ENCODE data around the gene WDR43.

WDR43 gene, protein sequence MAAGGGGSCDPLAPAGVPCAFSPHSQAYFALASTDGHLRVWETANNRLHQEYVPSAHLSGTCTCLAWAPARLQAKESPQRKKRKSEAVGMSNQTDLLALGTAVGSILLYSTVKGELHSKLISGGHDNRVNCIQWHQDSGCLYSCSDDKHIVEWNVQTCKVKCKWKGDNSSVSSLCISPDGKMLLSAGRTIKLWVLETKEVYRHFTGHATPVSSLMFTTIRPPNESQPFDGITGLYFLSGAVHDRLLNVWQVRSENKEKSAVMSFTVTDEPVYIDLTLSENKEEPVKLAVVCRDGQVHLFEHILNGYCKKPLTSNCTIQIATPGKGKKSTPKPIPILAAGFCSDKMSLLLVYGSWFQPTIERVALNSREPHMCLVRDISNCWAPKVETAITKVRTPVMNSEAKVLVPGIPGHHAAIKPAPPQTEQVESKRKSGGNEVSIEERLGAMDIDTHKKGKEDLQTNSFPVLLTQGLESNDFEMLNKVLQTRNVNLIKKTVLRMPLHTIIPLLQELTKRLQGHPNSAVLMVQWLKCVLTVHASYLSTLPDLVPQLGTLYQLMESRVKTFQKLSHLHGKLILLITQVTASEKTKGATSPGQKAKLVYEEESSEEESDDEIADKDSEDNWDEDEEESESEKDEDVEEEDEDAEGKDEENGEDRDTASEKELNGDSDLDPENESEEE

GRCh38 chr2:28894470-28895188 is at the start of gene WDR43:
TSS of gene WDR43 (plus strand) at chr2:28894667. CDS start at chr2:28894699, 32 bp downstream.
- peak; percentile 99 for DNase-seq

GRCh38 chr2:28855193-28855592 is 39.3 kb upstream of the WDR43 start:
- DNase-seq = peak; percentile 6

- no peak for DNase-seq
Observed at GRCh38 chr2:28855977-28856376, 38.5 kb upstream of the WDR43 start.

GRCh38 chr2:28868611-28869010 is 25.9 kb upstream of the WDR43 start:
- DNase-seq = no peak

DNA sequence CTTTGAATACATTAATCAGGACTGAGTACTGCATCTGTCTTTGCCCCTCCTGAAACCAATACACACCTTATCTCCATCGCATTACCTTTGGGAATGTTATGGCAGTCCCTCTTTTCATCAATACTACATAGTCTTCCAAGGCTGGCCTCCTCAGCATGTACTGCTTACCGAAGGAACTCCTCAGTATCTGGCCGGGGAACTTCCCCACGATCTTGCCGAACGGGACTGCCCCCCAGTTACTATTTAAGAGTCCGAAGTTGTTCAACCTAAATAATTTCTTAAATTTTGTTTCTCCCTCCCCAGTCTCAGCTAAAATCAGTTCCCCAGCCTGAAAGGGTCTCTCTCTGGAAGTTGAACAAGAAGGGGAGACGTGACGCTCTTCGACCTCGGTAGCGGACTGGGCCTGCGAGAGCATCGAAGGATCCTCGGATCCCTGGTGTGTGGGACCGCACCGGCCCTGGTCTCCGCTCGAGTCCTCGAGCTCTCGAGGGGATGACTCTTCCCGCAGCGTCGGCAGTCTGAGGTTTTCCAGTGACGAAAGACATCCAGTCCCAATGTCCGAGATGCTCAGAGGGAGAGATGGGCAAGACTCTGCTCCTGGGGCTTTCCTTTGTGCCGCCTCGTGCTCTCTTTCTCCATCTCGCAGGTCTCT is 24.8 kb upstream of the WDR43 start:
- DNase-seq = peak; percentile 1

- DNase-seq = peak; percentile 94
Observed at GRCh38 chr2:28870146-28870891, 24.1 kb upstream of the WDR43 start, which contains the start of gene TRMT61B. TSS of gene TRMT61B (minus strand) at chr2:28870309. CDS start at chr2:28870277, 32 bp downstream.

GRCh38 chr2:28871620-28872019 is 22.8 kb upstream of the WDR43 start:
- DNase-seq = no peak

- no peak for DNase-seq
Observed at GRCh38 chr2:28880193-28880592, 14.3 kb upstream of the WDR43 start.

- no peak for DNase-seq
Observed at GRCh38 chr2:28893488-28893887, 979 bp upstream of the WDR43 start.

DNA sequence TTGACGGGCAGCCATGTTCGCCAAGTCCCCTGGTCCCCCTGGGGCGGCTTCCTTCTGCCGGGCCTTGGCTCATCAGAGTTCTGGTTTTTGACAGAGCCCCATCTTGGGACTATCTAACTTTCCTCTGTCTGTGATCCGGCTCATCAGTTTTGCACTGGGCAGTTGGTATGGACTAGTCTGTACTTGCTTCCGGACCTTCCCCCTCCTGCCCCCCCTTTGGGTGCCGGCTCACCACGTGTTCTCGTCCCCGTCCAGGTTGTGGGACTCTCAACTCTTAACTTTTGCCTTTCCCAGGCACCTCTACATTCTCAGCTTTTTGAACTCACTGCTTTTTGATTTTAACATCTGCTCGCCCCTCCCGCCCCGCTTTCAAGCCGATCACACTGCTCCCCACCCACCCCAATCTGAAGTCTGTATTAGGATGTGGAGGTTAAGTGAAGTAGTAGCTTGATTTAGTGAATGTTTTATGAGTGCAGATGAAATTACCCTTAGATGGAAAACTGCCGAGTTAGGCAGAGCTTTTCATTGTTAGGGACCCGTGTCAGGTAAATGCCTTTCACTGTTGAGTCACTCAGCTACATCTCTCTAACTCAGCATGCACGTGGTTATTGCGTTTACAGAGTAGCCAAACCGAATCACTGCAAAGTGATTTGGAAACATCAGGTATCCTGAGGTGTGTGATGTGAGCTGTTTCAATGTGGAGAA is 874 bp downstream of the WDR43 start:
- peak; percentile 42 for DNase-seq

GRCh38 chr2:28896906-28897305 is 2.4 kb downstream of the WDR43 start:
- DNase-seq = peak; percentile 78

DNA sequence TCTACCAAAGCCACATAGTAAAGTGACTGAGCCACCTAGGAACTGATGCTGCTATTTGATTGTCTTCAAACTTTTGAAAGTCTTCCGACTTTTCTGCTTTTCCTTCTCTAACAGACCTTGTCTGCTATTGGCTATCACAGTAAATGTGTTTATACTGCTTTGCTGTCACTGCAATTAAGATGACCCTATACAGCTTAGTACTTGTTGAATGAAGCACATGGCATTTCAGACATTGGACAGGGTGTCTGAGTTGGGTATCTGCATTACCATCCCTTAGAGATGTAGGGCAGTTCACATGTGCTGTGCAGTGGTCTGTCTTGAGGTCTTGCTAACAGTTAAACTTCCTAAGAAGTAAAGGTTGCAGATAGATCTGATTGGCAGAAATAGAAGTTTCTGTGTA is 3.6 kb downstream of the WDR43 start:
- DNase-seq = no peak

DNA sequence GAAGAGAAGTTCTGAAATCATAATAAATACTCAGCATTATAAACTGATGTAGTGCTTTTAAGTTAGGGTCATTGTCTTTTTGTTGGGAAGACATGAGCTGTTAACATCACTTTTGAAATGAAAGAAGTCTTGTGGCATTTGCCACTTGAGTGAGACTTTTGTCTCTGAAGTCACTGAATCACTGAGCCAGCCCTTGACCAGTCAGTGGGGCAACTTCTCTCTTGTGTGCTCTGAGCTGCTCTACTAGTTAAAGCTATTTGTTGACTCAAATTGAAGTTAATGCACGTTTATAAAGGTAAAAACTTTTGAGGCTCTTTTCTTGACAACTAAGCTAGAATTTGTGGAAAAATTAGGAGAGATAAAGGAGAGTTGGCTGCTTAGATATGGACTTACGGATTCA is 6.7 kb downstream of the WDR43 start:
- no peak for DNase-seq

DNA sequence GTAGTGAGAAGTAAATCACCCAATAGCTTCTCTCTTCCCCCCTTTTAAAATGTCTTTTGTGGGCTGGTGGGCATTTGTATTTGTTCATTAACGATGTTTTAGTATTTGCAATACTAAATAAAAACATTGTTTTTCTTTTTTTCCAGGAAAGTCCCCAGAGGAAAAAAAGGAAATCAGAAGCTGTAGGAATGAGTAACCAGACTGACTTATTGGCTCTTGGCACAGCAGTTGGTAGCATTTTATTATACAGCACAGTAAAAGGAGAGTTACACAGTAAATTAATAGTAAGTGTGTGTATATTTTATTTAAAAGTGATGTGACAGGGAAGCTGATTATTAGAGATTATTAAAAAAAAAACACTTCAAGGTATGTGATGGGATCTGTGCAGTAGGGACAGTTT is 7.4 kb downstream of the WDR43 start:
- no peak for DNase-seq

DNA sequence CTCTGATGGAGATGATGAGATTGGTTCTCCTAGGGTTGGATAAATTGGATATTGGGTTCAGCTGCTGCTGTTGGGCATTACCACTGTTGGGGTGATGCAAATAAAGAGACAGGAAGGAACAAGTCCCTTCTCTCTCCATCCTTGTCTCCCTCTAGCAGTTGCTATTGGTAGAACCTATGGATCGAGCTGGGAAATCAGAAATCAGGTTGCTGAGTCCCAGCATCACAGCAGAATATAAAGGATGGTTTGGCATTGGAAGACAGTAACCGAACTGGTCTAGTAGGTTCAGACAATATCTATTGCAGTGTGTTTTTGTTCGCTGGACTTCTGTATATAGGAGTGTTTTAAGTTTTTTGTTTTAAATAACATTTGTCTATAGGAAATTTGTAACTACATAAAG is 8.1 kb downstream of the WDR43 start:
- no peak for DNase-seq

DNA sequence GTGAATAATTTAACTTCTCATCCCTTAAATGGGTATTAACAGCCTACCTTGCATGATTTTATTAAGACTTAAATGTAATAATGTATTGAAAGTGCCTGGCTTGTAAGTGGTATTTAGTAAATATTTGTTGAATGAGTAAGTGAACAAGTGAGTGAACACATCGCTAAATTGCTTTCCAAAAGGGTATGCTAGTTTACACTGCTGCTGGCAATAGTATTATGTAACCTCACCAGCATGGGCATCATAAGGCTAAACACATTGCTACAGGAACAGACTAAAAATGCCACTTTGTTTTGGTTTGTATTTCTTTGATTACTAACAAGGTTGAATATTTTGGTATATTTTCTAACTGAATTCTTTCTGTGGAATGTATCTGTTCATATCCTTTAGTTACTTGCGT is 9.8 kb downstream of the WDR43 start:
- peak; percentile 71 for DNase-seq

- DNase-seq = no peak
Observed at GRCh38 chr2:28904802-28905457, 10.5 kb downstream of the WDR43 start.

GRCh38 chr2:28905533-28905932 is 11.1 kb downstream of the WDR43 start:
- DNase-seq = no peak

GRCh38 chr2:28906376-28906775 is 11.9 kb downstream of the WDR43 start:
- peak; percentile 36 for DNase-seq

- DNase-seq = no peak
Observed at GRCh38 chr2:28906821-28907220, 12.4 kb downstream of the WDR43 start.

- no peak for DNase-seq
Observed at GRCh38 chr2:28908172-28908571, 13.7 kb downstream of the WDR43 start.

All from EL (cell line).